Measurements from ENCODE around the gene CGB2.
"Not testable (repeated sequence)": the region's sequence is repeated elsewhere in the genome, so short reads cannot be mapped to it uniquely, and the experiment has no call there.

CGB2 gene

GRCh38 chr19:49025088-49025487 is 6.6 kb upstream of the CGB2 start:
- in situ Hi-C loops (cut with HindIII; ENCODE audit: low pct_ligation_motif_present, low pct_unique_long_range_greater_than_20kb, low sequenced_read_pairs); DNase-seq: not testable (repeated sequence)

DNA sequence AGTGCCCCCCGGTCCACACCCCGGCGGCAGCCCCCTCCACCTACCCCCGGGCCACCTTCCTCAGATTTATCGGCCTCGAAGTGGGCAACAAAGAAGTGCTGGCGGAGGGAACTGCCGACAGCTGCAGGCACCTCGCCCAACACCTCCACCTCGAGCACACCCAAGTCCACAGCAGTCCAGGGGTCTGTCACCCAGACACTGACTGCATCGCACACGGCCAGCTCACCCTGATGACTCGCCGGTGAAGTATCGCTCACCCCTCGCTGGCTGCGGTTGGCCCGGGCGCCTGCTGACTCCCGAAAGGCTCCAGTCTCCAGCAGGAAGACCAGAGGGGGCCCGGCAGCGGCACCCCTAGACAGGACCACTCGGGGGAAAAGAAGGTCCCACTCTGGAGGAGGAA is 6.1 kb upstream of the CGB2 start:
- in situ Hi-C loops (cut with HindIII; ENCODE audit: low pct_ligation_motif_present, low pct_unique_long_range_greater_than_20kb, low sequenced_read_pairs) = not testable (repeated sequence)

DNA sequence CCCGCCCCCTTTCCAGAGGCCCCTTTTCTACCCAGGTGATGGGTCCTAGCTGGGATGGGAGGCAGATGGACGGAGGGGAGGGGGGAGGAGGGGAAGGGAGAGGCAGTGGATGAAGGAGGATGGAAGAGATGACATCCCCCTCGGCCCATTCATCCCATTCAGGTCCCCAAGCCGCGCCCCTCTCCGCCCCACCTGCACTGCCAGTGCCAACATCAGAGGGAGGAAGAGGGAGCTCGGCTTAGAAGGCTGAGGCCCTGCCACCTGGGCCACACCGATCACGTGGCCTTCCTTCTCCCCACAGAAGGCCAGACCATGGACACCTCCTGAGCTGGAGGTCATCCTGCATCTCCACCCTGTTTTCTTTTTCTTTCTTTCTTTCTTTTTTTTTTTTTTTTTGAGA is 3.0 kb upstream of the CGB2 start:
- DNase-seq; in situ Hi-C loops (cut with HindIII; ENCODE audit: low pct_ligation_motif_present, low pct_unique_long_range_greater_than_20kb, low sequenced_read_pairs): not testable (repeated sequence)

More for the DNA sequence above, 6.1 kb upstream of the CGB2 start:
- not testable (repeated sequence) for DNase-seq

GRCh38 chr19:49029749-49030148 is 1.9 kb upstream of the CGB2 start:
- in situ Hi-C loops (cut with HindIII; ENCODE audit: low pct_ligation_motif_present, low pct_unique_long_range_greater_than_20kb, low sequenced_read_pairs) = not testable (repeated sequence)
- DNase-seq = peak; percentile 14

DNA sequence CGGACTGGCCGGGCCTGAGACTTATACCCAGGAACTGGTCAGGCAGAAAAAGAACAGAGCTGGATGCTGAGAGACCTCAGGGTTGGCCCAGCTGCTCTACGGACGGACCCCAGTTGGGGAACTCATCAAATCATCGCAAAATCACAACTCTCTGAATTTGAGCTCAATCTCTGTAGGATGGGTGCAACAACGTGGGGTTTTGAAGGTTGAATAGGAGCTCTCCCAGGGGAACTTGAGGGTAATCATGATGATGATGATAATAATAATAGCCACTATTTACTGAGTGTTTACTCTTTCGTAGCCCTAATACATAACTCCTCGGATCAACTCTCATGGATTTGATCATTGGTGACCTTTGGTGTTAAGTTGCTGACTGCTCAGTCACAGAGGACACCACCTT is 1.4 kb upstream of the CGB2 start:
- DNase-seq; in situ Hi-C loops (cut with HindIII; ENCODE audit: low pct_ligation_motif_present, low pct_unique_long_range_greater_than_20kb, low sequenced_read_pairs): not testable (repeated sequence)

DNA sequence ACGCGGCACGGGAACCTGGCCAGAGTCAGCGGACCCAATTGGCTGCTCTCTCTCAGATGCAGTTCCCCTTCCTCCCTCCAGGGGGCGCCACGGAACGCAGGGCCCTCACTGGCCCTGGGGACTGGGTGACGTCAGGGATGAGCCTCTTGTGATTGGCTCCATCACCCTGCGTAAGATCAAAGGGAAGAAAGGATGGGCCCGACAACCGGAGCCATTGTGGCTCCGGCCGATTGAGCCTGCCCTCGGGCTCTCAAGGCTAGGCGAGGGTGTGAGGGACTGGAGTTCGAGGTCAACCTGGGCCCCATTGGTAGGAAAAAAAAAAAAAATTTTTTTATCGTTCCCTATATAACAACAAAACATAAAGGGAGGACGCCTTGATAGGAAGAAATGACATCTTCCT is 5.1 kb downstream of the CGB2 start, which contains the start of gene CGB1:
Gene CGB1 (minus strand): TSS at position 81 of the 400 bp plus-strand sequence. CDS start 184 bp downstream, outside the sequence.
- peak; percentile 19 for DNase-seq
- in situ Hi-C loops (cut with HindIII; ENCODE audit: low pct_ligation_motif_present, low pct_unique_long_range_greater_than_20kb, low sequenced_read_pairs) = not testable (repeated sequence)

DNA sequence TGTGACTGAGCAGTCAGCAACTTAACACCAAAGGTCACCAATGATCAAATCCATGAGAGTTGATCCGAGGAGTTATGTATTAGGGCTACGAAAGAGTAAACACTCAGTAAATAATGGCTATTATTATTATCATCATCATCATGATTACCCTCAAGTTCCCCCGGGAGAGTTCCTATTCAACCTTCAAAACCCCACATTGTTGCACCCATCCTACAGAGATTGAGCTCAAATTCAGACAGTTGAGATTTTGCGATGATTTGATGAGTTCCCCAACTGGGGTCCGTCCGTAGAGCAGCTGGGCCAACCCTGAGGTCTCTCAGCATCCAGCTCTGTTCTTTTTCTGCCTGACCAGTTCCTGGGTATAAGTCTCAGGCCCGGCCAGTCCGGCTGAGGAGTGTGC is 6.4 kb downstream of the CGB2 start:
- in situ Hi-C loops (cut with HindIII; ENCODE audit: low pct_ligation_motif_present, low pct_unique_long_range_greater_than_20kb, low sequenced_read_pairs); DNase-seq: not testable (repeated sequence)

DNA sequence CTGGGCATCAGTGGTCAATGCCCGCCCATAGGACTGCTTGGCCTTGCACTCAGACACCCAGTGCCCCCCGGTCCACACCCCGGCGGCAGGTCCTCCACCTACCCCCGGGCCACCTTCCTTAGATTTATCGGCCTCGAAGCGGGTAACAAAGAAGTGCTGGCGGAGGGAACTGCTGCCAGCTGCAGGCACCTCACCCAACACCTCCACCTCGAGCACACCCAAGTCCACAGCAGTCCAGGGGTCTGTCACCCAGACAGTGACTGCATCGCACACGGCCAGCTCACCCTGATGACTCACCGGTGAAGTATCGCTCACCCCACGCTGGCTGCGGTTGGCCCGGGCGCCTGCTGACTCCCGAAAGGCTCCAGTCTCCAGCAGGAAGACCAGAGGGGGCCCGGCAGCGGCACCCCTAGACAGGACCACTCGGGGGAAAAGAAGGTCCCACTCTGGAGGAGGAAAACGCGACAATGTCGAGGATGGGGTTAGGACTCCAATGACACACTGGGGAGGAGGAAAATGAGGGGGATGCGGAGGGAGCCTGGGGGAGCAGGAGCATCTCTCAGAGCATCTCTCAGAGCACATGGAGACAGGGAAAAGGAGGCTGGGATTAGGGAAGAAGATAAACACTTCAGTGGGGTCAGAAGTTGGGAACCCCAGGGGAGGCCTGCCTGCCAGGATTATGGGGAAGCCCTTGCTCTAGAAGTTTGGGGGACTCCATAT is 7.0 kb downstream of the CGB2 start:
- DNase-seq = peak; percentile 77
- in situ Hi-C loops (cut with HindIII; ENCODE audit: low pct_ligation_motif_present, low pct_unique_long_range_greater_than_20kb, low sequenced_read_pairs) = not testable (repeated sequence)

DNA sequence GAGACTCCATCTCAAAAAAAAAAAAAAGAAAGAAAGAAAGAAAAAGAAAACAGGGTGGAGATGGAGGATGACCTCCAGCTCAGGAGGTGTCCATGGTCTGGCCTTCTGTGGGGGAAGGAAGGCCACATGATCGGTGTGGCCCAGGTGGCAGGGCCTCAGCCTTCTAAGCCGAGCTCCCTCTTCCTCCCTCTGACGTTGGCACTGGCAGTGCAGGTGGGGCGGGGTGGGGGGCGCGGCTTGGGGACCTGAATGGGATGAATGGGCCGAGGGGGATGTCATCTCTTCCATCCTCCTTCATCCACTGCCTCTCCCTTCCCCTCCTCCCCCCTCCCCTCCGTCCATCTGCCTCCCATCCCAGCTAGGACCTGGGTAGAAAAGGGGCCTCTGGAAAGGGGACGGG is 8.0 kb downstream of the CGB2 start:
- in situ Hi-C loops (cut with HindIII; ENCODE audit: low pct_ligation_motif_present, low pct_unique_long_range_greater_than_20kb, low sequenced_read_pairs); DNase-seq: not testable (repeated sequence)

DNA sequence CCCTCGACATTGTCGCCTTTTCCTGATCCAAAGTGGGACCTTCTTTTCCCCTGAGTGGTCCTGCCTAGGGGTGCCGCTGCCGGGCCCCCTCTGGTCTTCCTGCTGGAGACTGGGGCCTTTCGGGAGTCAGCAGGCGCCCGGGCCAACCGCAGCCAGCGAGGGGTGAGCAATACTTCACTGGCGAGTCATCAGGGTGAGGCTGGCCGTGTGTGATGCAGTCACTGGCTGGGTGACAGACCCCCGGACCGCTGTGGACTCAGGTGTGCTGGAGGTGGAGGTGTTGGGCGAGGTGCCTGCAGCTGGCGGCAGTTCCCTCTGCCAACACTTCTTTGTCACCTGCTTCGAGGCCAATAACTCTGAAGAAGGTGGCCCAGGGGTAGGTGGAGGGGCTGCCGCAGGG is 10.5 kb downstream of the CGB2 start:
- DNase-seq = peak; percentile 37
- in situ Hi-C loops (cut with HindIII; ENCODE audit: low pct_ligation_motif_present, low pct_unique_long_range_greater_than_20kb, low sequenced_read_pairs) = no loop called here

GRCh38 chr19:49042666-49043065 is 11.0 kb downstream of the CGB2 start:
- in situ Hi-C loops (cut with HindIII; ENCODE audit: low pct_ligation_motif_present, low pct_unique_long_range_greater_than_20kb, low sequenced_read_pairs); DNase-seq: not testable (repeated sequence)

GRCh38 chr19:49043548-49043947 is 11.9 kb downstream of the CGB2 start, which contains the start of gene CGB5:
Gene CGB5 (plus strand): TSS chr19:49043848. CDS start chr19:49044210, 362 bp downstream.
- in situ Hi-C loops (cut with HindIII; ENCODE audit: low pct_ligation_motif_present, low pct_unique_long_range_greater_than_20kb, low sequenced_read_pairs); DNase-seq: not testable (repeated sequence)

DNA sequence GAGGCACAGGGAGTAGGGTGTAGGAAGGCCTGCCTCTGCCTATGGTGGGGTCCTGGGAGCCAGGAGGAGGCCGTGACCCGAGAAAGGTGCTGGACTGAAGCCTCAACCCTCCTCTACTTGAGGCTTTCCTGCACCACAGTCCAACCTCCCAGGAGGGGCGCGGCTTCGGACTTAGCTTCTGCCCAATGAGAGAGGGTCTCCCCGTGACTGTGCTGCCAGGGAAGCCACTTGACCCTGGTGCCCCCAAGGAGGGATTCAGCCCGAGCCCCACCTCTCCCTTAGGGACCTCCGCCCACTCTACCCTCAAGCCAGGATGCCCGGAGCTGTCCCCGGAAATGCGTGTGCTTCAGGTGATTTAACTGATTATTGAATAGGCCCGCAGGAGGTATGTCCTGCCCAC is 17.3 kb downstream of the CGB2 start, which contains the start of gene CGB8:
Gene CGB8 (minus strand): TSS at position 101 of the 400 bp plus-strand sequence. CDS start 372 bp downstream, outside the sequence.
- in situ Hi-C loops (cut with HindIII; ENCODE audit: low pct_ligation_motif_present, low pct_unique_long_range_greater_than_20kb, low sequenced_read_pairs); DNase-seq: not testable (repeated sequence)

DNA sequence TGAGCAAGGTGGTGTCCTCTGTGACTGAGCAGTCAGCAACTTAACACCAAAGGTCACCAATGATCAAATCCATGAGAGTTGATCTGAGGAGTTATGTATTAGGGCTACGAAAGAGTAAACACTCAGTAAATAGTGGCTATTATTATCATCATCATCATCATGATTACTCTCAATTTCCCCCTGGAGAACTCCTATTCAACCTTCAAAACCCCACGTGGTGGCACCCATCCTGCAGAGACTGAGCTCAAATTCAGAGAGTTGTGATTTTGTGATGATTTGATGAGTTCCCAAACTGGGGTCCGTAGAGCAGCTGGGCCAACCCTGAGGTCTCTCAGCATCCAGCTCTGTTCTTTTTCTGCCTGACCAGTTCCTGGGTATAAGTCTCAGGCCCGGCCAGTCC is 18.1 kb downstream of the CGB2 start:
- in situ Hi-C loops (cut with HindIII; ENCODE audit: low pct_ligation_motif_present, low pct_unique_long_range_greater_than_20kb, low sequenced_read_pairs); DNase-seq: not testable (repeated sequence)

DNA sequence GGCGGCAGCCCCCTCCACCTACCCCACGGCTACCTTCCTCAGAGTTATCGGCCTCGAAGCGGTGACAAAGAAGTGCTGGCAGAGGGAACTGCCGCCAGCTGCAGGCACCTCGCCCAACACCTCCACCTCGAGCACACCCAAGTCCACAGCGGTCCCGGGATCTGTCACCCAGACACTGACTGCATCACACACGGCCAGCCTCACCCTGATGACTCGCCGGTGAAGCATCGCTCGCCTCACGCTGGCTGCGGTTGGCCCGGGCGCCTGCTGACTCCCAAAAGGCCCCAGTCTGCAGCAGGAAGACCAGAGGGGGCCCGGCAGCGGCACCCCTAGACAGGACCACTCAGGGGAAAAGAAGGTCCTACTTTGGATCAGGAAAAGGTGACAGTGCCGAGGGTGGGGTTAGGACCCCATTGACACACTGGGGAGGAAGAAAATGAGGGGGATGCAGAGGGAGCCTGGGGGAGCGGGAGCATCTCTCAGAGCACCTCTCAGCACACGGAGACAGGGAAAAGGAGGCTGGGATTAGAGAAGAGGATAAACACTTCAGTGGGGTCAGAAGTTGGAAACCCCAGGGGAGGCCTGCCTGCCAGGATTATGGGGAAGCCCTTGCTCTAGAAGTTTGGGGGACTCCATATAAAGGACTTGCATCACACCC is 18.8 kb downstream of the CGB2 start:
- peak; percentile 52 for DNase-seq
- in situ Hi-C loops (cut with HindIII; ENCODE audit: low pct_ligation_motif_present, low pct_unique_long_range_greater_than_20kb, low sequenced_read_pairs) = not testable (repeated sequence)

- in situ Hi-C loops (cut with HindIII; ENCODE audit: low pct_ligation_motif_present, low pct_unique_long_range_greater_than_20kb, low sequenced_read_pairs) = no loop called here
- peak; percentile 57 for DNase-seq
Observed at GRCh38 chr19:49056101-49056901, 24.6 kb downstream of the CGB2 start.

- in situ Hi-C loops (cut with HindIII; ENCODE audit: low pct_ligation_motif_present, low pct_unique_long_range_greater_than_20kb, low sequenced_read_pairs); DNase-seq: not testable (repeated sequence)
Observed at GRCh38 chr19:49056902-49057596, 25.4 kb downstream of the CGB2 start.

DNA sequence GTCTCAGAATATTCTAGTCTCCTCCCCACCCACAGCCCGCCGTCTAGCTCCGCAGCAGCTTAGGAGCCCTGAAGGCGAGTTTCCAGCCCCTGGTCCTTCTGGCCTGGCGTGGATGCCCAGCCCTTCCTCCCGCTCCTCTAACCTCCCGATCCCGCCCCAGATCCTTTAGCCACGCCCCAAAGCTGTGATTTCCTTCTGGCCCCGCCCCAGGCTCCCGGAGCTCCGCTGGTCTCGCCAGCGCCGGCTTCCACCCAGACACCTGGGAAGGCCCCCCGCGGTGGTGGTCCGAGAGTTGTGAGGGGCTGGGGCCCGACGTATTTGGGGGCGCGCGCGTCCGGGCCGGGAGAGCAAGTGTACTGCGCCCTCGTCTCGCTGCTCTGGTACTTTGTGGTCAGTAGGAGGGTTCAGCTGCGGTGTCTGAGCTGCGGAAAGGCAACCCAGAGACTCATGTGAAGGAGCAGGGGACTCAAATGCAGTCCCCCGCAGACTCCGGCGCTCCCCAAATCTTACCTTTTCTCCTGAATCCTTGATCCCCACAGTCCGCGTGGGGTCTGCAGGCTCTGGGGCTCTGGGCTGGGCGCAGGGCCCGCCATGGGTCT is 26.0 kb downstream of the CGB2 start, which contains the start of gene CGB7:
Gene CGB7 (minus strand): TSS at position 114 of the 599 bp plus-strand sequence. CDS start 2,374 bp downstream, outside the sequence.
- in situ Hi-C loops (cut with HindIII; ENCODE audit: low pct_ligation_motif_present, low pct_unique_long_range_greater_than_20kb, low sequenced_read_pairs) = no loop called here
- peak; percentile 80 for DNase-seq
